Upper lobe of left lung (tissue), 6 donors: ENCODE data around the gene CRYBG2. TPM values are rescaled to one million over a fixed set of nuclear protein-coding genes. Genes with fewer than 3 reads are reported as not detected.
"Not testable (repeated sequence)": the region's sequence is repeated elsewhere in the genome, so short reads cannot be mapped to it uniquely, and the experiment has no call there.

Experiments used
- ATAC-seq, 2 donors: fragments of 200-7000 bp; cut with Tn5 transposase; one replicate each; pipeline ENCODE4 v1.9.1; 2022; ENCODE audit warnings: mild to moderate bottlenecking in 2 of 2, moderate library complexity in 2 of 2; ENCODE audit not compliant: low FRiP score in 2 of 2
- DNase-seq, 2 donors: peaks; one replicate each; pipeline ENCODE4 v3.0.0-alpha.2; 2019 to 2020
- H3K27ac ChIP-seq, 4 donors: fragments of 200-600 bp; sonication (generic); one replicate each; pipeline ENCODE4 v1.5.1; 2016 to 2019
- H3K27me3 ChIP-seq, 4 donors: fragments of 200-600 bp; sonication (generic); one replicate each; pipeline ENCODE4 v1.5.1; 2017 to 2019
- H3K36me3 ChIP-seq, 4 donors: fragments of 200-600 bp; sonication (generic); one replicate each; pipeline ENCODE4 v1.5.1; 2016 to 2019
- H3K4me1 ChIP-seq, 4 donors: fragments of 200-600 bp; sonication (generic); one replicate each; pipeline ENCODE4 v1.5.1; 2018 to 2019
- H3K4me3 ChIP-seq, 4 donors: fragments of 200-600 bp; sonication (generic); one replicate each; pipeline ENCODE4 v1.5.1; 2017 to 2019; ENCODE audit warnings: mild to moderate bottlenecking in 2 of 4, moderate library complexity in 1 of 4
- H3K9me3 ChIP-seq, 4 donors: fragments of 200-600 bp; sonication (generic); one replicate each; pipeline ENCODE4 v1.5.1; 2018 to 2019
- EP300 ChIP-seq, 4 donors: sonication (generic); formaldehyde crosslinking; IDR thresholded peaks; one replicate each; pipeline ENCODE4 v1.5.1; 2017; ENCODE audit warnings: antibody characterized with exemption in 4 of 4, control low read depth in 2 of 4
- POLR2A ChIP-seq, 4 donors: fragments of 450-650 bp; IDR thresholded peaks; one replicate each; pipeline ENCODE4 v1.5.1; 2016 to 2017; ENCODE audit warnings: antibody characterized with exemption in 4 of 4, mild to moderate bottlenecking in 2 of 4
- POLR2AphosphoS5 ChIP-seq, 2 donors: sonication (generic); formaldehyde crosslinking; IDR thresholded peaks; one replicate each; pipeline ENCODE4 v1.5.1; 2017; ENCODE audit warnings: antibody characterized with exemption in 2 of 2
- WGBS, 2 donors: methylation state at CpG; one replicate each; pipeline ENCODE4 v1.1.5; 2017 to 2018; 5-methylcytosine and 5-hydroxymethylcytosine counted together
- total RNA-seq, 6 donors: library from RNA; depleted of rRNA in 4 of 6; stranded (reverse); fragments of >200 nt in 4 of 6; gene quantifications; one replicate each; pipeline versions ENCODE4 v1.1.0 to v1.2.1, GENCODE V29; 2016 to 2021
- TF ChIP-seq, protein P1 (sequence below), 6 experiments: fragments of 450-650 bp in 4 of 6; fragments of 200-600 bp in 2 of 6; sonication (generic) in 2 of 6; IDR thresholded peaks; one replicate each; pipeline ENCODE4 v1.5.1; 2016 to 2019; ENCODE audit warnings: antibody characterized with exemption in 6 of 6
- donor health status: DM: no; HTN: no; CAD: no; lungs with moderate emphysema.
- donor health status: DM: no; HTN: yes; CAD: no; lungs with severe emphysema.

CRYBG2 gene
- total RNA-seq, 6 donors from 2014 or later: 0.59 to 25.2 (median 11.1) TPM

DNA sequence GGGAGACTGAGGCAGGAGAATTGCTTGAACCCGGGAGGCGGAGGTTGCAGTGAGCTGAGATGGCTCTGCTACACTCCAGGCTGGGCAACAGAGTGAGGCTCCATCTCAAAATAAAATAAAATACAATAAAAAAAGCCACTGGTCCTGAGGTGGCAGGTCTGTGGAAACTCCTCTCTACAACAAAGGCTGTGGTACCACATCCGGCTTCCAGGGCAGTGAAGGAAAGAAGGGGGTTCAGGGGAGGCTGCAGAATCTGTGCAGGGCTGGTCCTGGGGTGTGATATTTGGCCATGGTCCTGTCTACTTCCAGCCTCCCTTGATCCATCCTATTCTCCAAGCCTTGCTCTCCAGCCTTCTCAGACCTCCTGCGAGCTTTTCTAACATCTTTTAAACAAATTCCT, 19.4 kb upstream of the CRYBG2 start:
- H3K9me3 ChIP-seq: no peaks in the 10 kb centered on the region
- DNase-seq (no peak), ATAC-seq (no peak)
- peaks cover 0 to 4% (median 0%) of the 10 kb centered on the region in 4 donors for H3K4me1 ChIP-seq
- H3K27me3 ChIP-seq: no peaks in the 10 kb centered on the region
- no peak overlapping the region for H3K27ac ChIP-seq
- H3K36me3 ChIP-seq: no peaks in the 10 kb centered on the region
- TF ChIP-seq POLR2AphosphoS5 (IDR thresholded peaks at IDR 0.05): no peak
- TF ChIP-seq POLR2A (IDR thresholded peaks at IDR 0.05): no peak
- TF ChIP-seq, protein P1, sequence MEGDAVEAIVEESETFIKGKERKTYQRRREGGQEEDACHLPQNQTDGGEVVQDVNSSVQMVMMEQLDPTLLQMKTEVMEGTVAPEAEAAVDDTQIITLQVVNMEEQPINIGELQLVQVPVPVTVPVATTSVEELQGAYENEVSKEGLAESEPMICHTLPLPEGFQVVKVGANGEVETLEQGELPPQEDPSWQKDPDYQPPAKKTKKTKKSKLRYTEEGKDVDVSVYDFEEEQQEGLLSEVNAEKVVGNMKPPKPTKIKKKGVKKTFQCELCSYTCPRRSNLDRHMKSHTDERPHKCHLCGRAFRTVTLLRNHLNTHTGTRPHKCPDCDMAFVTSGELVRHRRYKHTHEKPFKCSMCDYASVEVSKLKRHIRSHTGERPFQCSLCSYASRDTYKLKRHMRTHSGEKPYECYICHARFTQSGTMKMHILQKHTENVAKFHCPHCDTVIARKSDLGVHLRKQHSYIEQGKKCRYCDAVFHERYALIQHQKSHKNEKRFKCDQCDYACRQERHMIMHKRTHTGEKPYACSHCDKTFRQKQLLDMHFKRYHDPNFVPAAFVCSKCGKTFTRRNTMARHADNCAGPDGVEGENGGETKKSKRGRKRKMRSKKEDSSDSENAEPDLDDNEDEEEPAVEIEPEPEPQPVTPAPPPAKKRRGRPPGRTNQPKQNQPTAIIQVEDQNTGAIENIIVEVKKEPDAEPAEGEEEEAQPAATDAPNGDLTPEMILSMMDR (IDR thresholded peaks at IDR 0.05): no peak
- TF ChIP-seq EP300 (IDR thresholded peaks at IDR 0.05): no peak
- 72 to 79% methylated on average over 4 of the region's 4 CpGs for WGBS, 2 donors
- H3K4me3 ChIP-seq: no peak overlapping the region

DNA sequence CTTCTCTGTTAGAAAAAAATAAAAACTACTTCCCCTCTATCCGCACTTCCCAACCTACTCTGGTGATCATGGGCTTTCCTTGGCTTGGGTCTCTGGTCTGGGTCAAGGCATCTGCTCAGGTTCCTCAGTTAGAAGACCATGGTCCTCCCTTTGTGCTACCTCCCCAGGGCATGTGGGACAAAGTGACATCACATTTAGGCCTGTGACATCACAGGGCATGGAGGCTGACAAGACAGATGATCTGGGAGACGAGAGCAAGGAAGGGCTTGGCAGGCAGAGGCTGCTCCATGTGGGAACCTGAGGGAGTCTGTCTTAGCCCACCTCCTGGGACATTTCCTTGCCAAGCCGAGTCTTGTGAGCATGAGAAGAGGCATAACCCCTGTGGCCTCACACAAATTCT, 18.7 kb upstream of the CRYBG2 start, which contains the start of gene ZNF683:
Gene ZNF683 (minus strand): TSS at position 140 of the 400 bp plus-strand sequence. CDS start 4,179 bp downstream, outside the sequence.
- not testable (repeated sequence) for H3K4me3 ChIP-seq, DNase-seq, H3K4me1 ChIP-seq, H3K27ac ChIP-seq, H3K9me3 ChIP-seq, ATAC-seq, H3K27me3 ChIP-seq, H3K36me3 ChIP-seq
- WGBS, 2 donors: 55 to 90% methylated on average over 2 to 3 of the region's 3 CpGs

DNA sequence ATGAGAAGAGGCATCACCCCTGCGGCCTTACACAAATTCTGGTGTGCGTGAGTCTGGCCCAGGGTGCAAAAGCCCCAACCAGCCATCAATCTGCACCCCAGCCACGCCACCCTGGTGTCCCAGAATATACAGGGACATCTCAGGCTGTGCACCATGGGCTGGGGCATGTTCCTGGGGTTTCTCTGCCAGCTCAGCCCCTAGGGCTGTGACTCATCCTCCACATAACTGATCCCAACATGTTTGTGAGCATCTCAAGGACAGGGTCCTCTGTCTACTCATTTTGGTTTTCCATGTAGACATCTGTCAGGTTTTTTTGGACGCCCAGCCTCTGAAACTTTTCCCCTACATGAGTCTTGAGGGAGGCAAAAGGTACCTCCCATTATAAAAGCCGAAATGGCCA, 18.1 kb upstream of the CRYBG2 start:
- Histone ChIP-seq H3K27me3 (no peaks in the 10 kb centered on the region), H3K4me1 (peaks cover 0 to 4% (median 0%) of the 10 kb centered on the region in 4 donors), H3K9me3 (no peaks in the 10 kb centered on the region), H3K27ac (no peak overlapping the region), H3K36me3 (no peaks in the 10 kb centered on the region), H3K4me3 (no peak overlapping the region)
- WGBS, 2 donors: 85 to 92% methylated on average over 5 of the region's 5 CpGs
- TF ChIP-seq POLR2AphosphoS5 (IDR thresholded peaks at IDR 0.05) (no peak), POLR2A (IDR thresholded peaks at IDR 0.05) (no peak)
- no peak for DNase-seq
- no peak for ATAC-seq

DNA sequence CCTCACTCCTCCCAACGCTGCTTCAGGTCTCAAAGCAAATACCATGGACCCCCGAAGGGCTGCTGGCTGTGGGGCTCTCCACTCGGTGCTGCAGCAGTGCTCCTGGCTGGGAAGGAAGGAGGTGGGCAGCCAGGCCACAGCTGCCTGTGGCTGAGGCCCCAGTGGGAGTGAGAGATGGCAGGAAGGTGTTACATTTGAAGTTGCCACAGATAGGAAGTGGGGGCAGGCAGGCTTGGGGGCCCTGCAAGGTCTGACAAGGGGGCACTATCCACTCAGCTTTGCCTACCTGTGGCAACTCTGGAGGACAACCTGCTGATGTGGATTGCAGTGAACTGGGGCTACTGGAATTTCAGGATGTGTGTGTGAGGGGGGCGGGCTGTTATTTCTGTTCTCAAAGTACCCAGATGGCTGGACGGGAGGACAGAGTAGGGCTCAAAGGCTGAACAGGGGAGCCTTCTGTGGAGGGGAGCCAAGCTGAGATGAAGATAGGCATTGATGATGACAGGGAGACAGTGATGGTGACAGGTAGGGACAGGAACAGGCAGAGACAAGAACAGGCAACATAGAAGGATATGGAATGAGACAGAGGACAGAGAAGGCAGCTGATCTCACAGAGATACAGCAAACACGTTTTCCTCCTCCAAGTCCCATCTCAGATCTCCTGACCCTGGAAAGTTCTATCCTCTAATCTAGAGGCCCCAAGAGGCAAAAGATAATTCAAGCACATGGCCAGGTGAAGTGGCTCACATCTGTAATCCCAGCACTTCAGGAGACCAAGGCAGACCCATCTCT, 16.9 kb upstream of the CRYBG2 start:
- no peaks in the 10 kb centered on the region for H3K36me3 ChIP-seq
- H3K4me1 ChIP-seq: peaks cover 0 to 4% (median 0%) of the 10 kb centered on the region in 4 donors
- TF ChIP-seq, protein P1 (IDR thresholded peaks at IDR 0.05): no peak
- no peak for TF ChIP-seq POLR2AphosphoS5 (IDR thresholded peaks at IDR 0.05)
- no peak for TF ChIP-seq EP300 (IDR thresholded peaks at IDR 0.05)
- TF ChIP-seq POLR2A (IDR thresholded peaks at IDR 0.05): no peak
- ATAC-seq (no peak), DNase-seq (no peak)
- H3K4me3 ChIP-seq: no peak overlapping the region
- no peaks in the 10 kb centered on the region for H3K9me3 ChIP-seq
- WGBS, 2 donors: 54 to 58% methylated on average over 6 of the region's 6 CpGs
- no peak overlapping the region for H3K27ac ChIP-seq
- no peaks in the 10 kb centered on the region for H3K27me3 ChIP-seq

DNA sequence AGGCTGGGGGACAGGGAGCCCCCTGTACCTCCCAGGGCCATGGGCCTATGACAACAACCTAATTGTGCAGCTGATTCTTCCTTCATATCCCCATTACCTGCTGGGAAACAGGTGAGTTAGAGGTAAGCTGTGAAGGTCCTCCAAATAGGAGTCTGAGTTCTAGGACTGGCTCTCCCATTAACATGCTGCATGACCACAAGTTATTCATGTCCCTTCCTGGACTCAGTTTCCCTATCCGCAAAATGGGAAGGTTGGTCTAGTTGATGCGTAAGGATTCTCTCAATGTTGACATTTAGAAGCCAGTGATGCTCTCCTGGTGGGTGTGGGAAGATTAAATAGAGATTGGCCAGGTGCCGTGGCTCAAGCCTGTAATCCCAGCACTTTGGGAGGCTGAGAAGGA, 14.6 kb upstream of the CRYBG2 start:
- Histone ChIP-seq H3K4me3 (no peak overlapping the region), H3K27me3 (no peaks in the 10 kb centered on the region), H3K9me3 (no peaks in the 10 kb centered on the region), H3K36me3 (no peaks in the 10 kb centered on the region), H3K4me1 (peaks cover 0 to 7% (median 0%) of the 10 kb centered on the region in 4 donors), H3K27ac (no peak overlapping the region)
- WGBS, 2 donors: 93 to 94% methylated on average over 3 of the region's 3 CpGs
- DNase-seq (no peak), ATAC-seq (no peak)
- no peak for TF ChIP-seq POLR2A (IDR thresholded peaks at IDR 0.05)
- TF ChIP-seq POLR2AphosphoS5 (IDR thresholded peaks at IDR 0.05): no peak
- TF ChIP-seq, protein P1 (IDR thresholded peaks at IDR 0.05): no peak
- TF ChIP-seq EP300 (IDR thresholded peaks at IDR 0.05): no peak

DNA sequence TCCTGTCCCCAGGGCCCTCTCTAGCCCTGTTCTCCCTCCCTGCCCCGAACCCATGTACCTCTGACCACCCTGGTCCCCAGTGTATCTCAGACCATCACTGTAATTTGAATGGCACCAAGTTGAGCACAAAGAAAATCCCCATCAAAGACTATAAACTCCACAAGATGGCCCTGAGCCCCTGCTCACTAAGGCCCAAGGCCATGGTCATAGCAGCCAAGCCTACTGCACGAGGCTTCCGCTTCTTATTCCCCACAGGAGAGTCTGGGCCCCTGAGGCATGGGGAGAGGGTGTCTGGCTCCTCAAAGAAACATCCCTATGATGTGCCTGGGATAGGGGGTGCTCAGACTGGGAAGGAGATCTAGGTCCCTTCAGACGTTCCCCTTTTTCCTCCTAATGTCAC, 14.1 kb upstream of the CRYBG2 start:
- 81 to 90% methylated on average over 3 to 4 of the region's 4 CpGs for WGBS, 2 donors
- no peaks in the 10 kb centered on the region for H3K27me3 ChIP-seq
- H3K36me3 ChIP-seq: no peaks in the 10 kb centered on the region
- ATAC-seq (no peak), DNase-seq (no peak)
- H3K4me1 ChIP-seq: peaks cover 0 to 7% (median 0%) of the 10 kb centered on the region in 4 donors
- no peak overlapping the region for H3K27ac ChIP-seq
- H3K4me3 ChIP-seq: no peak overlapping the region
- TF ChIP-seq POLR2A (IDR thresholded peaks at IDR 0.05) (no peak), POLR2AphosphoS5 (IDR thresholded peaks at IDR 0.05) (no peak), EP300 (IDR thresholded peaks at IDR 0.05) (no peak)
- TF ChIP-seq, protein P1 (IDR thresholded peaks at IDR 0.05): no peak
- H3K9me3 ChIP-seq: no peaks in the 10 kb centered on the region
